Fibroblast of skin of right biceps (primary cell): Measurements from ENCODE around the gene CACNA2D4.

Source experiments
- DNase-seq: peaks from one replicate; pipeline ENCODE4 v3.0.0-alpha.2; 2013

Gene CACNA2D4

GRCh38 chr12:1797991-1798640, 120.3 kb downstream of the CACNA2D4 start:
- no peak for DNase-seq

GRCh38 chr12:1797011-1797901, 121.2 kb downstream of the CACNA2D4 start:
- peak; percentile 19 for DNase-seq

- peak; percentile 22 for DNase-seq
These were observed 121.9 kb downstream of the CACNA2D4 start for GRCh38 chr12:1796515-1797010.

GRCh38 chr12:1795785-1796514, 122.5 kb downstream of the CACNA2D4 start:
- peak; percentile 91 for DNase-seq

- DNase-seq: no peak
These were observed 123.1 kb downstream of the CACNA2D4 start for GRCh38 chr12:1795221-1795784.

GRCh38 chr12:1794440-1795090, 123.9 kb downstream of the CACNA2D4 start:
- no peak for DNase-seq

GRCh38 chr12:1793426-1794210, 124.8 kb downstream of the CACNA2D4 start:
- DNase-seq: no peak

GRCh38 chr12:1792406-1792805, 126.0 kb downstream of the CACNA2D4 start:
- no peak for DNase-seq

GRCh38 chr12:1791104-1791841, 127.2 kb downstream of the CACNA2D4 start:
- peak; percentile 59 for DNase-seq

- no peak for DNase-seq
These were observed 128.0 kb downstream of the CACNA2D4 start for GRCh38 chr12:1790444-1790843.

GRCh38 chr12:1787714-1788113, 130.7 kb downstream of the CACNA2D4 start:
- DNase-seq: no peak

GRCh38 chr12:1782215-1782614, 136.2 kb downstream of the CACNA2D4 start:
- no peak for DNase-seq

GRCh38 chr12:1781772-1782171, 136.7 kb downstream of the CACNA2D4 start:
- peak; percentile 15 for DNase-seq

- DNase-seq: peak; percentile 50
These were observed 138.7 kb downstream of the CACNA2D4 start for GRCh38 chr12:1779783-1780182.

- DNase-seq: no peak
These were observed 139.5 kb downstream of the CACNA2D4 start for GRCh38 chr12:1778911-1779310.

- peak; percentile 81 for DNase-seq
These were observed 140.7 kb downstream of the CACNA2D4 start for GRCh38 chr12:1777798-1778197.

GRCh38 chr12:1776170-1776921, 142.1 kb downstream of the CACNA2D4 start:
- DNase-seq: peak; percentile 90

- no peak for DNase-seq
These were observed 144.4 kb downstream of the CACNA2D4 start for GRCh38 chr12:1773937-1774655.

- no peak for DNase-seq
These were observed 148.5 kb downstream of the CACNA2D4 start for GRCh38 chr12:1769809-1770494.
